NB4 (cell line): ENCODE results near the gene NDUFB1.

Experiments used
- CTCF ChIP-seq: IDR thresholded peaks from one replicate; pipeline ENCODE4 v1.5.1; 2012; ENCODE audit warnings: low read depth, low read length
- POLR2A ChIP-seq: IDR thresholded peaks from 2 replicates; pipeline ENCODE4 v1.6.1; 2011; ENCODE audit warnings: mild to moderate bottlenecking; ENCODE audit not compliant: insufficient read length; ENCODE audit errors: extremely low read depth
- TF ChIP-seq, protein P1 (sequence below): IDR thresholded peaks from 2 replicates; pipeline ENCODE4 v1.6.1; 2011; ENCODE audit warnings: low read depth, low read length

- TF ChIP-seq POLR2A (no peak), CTCF (no peak)
- TF ChIP-seq, protein P1, sequence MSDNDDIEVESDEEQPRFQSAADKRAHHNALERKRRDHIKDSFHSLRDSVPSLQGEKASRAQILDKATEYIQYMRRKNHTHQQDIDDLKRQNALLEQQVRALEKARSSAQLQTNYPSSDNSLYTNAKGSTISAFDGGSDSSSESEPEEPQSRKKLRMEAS, result no peak
These were observed 32.1 kb upstream of the NDUFB1 start for GRCh38 chr14:92153581-92153980.
